CD4-positive, alpha-beta T cell treated with Interleukin-15 for 4 hours (primary cell): ENCODE results near the gene MOSPD3.

Experiments
- DNase-seq: peaks from one replicate; pipeline ENCODE4 v3.0.0-alpha.2; 2020; ENCODE audit warnings: low spot score

Gene MOSPD3

DNA sequence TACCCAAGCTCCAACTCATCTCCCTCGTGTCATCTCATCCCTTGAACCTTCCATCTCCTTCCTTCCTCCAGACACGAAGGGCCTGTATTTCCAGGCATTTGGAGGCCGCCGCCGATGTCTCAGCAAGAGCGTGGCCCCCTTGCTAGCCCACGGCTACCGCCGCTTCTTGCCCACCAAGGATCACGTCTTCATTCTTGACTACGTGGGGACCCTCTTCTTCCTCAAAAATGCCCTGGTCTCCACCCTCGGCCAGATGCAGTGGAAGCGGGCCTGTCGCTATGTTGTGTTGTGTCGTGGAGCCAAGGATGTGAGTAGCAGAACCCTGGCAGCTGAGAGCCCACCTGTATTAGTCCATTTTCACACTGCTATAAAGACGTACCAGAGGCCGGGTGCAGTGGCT lies 20.7 kb upstream of the MOSPD3 start:
- no peak for DNase-seq

- no peak for DNase-seq
Measured at GRCh38 chr7:100595188-100595587, 17.2 kb upstream of the MOSPD3 start.

GRCh38 chr7:100598425-100598824 lies 13.9 kb upstream of the MOSPD3 start:
- no peak for DNase-seq

DNA sequence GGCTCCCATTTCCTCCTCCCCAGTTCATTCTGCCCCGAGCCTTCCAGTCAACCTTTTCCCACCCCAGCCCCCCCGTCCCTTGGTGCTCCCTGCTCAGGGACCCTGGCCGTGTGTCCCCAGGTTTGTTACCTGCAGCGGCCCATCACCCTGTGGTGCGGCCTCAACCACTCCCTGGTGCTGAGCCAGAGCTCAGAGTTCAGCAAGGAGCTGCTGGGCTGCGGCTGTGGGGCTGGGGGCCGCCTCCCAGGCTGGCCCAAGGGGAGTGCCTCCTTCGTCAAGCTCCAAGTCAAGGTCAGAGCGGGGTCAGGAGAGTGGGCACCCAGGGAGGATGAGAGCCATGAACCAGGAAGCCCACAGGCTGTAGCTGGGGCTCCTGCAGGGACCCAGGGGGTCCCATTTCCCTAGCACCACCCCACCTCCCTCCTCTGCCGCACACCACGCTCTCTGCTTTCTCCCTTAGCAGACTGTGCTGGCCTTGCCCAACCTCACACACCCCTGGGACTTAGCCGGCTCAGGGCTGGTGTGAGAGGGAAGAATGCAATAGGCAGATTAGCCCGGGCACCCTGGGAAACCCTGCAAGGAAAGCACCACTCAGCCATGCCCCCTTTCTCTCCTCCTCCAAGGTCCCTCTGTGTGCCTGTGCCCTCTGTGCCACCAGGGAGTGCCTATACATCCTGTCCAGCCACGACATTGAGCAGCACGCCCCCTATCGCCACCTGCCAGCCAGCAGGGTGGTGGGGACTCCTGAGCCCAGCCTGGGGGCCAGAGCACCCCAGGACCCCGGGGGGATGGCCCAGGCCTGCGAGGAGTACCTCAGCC lies 12.2 kb upstream of the MOSPD3 start:
- DNase-seq, result no peak

DNA sequence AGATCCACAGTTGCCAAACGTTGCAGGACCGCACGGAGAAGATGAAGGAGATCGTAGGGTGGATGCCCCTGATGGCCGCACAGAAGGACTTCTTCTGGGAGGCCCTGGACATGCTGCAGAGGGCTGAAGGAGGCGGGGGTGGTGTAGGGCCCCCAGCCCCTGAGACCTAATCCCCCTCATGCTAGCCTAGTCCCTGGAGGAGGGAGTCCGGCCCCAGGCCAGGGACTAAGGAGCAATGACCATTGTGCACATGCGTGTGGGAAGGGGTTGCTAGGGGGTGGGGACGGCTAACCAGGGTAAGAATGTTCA lies 11.7 kb upstream of the MOSPD3 start:
- no peak for DNase-seq

- DNase-seq, result no peak
Measured at GRCh38 chr7:100602889-100603725, 9.2 kb upstream of the MOSPD3 start.

- DNase-seq, result no peak
Measured at GRCh38 chr7:100603726-100604027, 8.7 kb upstream of the MOSPD3 start.

- peak; percentile 80 for DNase-seq
Measured at GRCh38 chr7:100604028-100604975, 8.0 kb upstream of the MOSPD3 start.

DNA sequence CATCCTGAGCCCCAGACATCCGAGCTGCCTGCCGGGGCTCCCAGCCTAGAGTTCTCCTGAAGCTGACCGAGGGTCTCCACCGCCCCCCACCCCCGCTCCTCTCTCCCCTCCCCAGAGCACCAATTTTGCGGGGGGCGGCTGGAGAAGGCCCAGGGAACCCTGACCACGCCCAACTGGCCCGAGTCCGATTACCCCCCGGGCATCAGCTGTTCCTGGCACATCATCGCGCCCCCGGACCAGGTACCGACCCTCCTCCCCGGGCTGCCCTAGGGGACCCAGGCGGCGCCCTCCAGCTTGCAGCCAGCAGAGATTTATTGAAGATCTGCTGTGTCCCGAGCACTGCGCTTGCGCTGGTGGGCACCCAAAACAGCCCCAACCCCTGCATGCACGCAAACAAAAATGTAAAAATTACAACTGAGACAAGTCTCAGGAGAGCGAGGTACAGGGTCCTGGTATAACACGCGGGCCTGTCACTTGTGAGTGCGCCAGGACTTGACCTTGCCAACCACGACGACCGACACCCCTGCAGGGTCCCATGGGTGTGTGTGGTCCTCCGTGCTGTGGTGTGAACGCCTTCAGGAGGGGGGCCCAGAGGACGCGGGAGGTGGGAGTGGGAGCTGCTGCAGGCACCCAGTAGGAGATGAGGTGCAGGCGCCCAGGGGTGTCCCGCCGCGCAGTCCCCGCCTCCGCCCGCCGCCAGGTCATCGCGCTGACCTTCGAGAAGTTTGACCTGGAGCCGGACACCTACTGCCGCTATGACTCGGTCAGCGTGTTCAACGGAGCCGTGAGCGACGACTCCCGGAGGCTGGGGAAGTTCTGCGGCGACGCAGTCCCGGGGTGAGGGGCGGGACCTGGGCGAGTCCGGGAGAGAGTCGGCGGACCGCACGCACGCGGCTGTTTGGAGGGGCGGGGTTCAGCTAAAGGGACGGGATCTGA lies 7.1 kb upstream of the MOSPD3 start:
- DNase-seq, result peak; percentile 12

GRCh38 chr7:100606313-100606712 lies 6.0 kb upstream of the MOSPD3 start:
- no peak for DNase-seq

GRCh38 chr7:100607111-100607510 lies 5.2 kb upstream of the MOSPD3 start:
- no peak for DNase-seq

- no peak for DNase-seq
Measured at GRCh38 chr7:100609958-100610357, 2.4 kb upstream of the MOSPD3 start.

DNA sequence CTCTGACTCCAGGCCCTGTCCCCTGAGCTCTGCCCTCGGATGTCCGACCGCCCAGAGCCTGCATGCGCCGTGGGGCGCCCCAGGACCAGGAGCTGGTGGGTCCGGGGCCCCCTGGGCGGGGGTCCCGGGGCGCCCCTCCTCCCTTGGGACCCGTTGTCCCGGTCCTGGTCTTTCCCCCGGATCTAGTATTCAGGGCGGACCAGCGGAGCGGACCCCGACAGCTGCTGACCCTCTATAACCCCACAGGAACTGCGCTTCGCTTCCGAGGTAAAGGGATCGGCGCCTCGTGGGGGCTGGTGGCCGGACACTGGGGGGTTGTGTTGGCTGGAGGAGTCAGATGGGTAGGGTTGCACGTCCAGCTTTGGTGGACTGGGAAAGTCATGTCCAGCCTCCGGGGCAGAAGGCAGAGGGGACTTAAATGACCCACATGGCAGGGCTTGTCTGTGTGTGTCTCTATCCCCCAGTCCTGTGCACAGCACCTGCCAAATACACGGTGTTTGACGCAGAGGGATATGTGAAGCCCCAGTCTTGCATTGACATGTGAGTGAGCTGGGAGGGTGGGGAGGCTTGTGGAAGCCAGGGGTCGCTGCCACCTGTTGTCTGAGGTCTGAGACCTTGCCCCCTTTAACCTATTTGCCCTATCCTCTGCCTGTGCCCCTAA lies 520 bp downstream of the MOSPD3 start:
- DNase-seq, result no peak

DNA sequence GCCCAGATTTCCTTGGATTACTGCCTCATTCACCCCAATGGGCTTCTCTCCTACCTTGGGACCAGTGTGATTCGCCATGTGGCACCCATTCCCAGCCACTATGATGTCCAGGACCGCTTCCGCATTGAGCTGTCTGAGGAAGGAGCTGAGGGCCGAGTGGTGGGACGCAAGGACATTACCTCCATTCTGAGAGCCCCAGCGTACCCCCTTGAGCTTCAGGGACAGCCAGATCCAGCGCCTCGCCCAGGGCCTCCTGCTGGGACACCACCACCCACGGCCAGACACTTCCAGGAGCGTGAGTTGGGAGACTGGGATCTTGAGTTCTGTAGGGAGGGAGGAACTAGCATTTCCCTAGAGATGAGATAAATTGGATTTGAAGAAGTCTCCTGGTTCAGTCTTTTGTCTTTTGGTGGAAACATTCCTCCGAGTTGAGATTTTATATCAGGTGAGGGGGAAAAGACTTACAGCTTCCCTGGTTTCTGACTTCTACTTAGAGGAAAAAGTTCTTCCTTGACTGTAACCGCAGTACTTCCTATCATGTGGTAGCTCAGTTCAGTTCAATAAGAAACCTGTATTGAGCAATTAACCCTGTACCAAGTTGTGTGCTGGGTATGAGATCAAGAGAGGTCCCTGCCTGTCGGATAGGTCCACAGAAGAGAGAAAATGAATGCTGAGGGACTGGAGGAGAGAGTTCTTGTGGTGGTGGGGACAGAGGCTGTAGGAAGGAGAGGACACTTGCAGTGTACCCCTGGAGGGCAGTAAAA lies 1.3 kb downstream of the MOSPD3 start:
- DNase-seq, result no peak

DNA sequence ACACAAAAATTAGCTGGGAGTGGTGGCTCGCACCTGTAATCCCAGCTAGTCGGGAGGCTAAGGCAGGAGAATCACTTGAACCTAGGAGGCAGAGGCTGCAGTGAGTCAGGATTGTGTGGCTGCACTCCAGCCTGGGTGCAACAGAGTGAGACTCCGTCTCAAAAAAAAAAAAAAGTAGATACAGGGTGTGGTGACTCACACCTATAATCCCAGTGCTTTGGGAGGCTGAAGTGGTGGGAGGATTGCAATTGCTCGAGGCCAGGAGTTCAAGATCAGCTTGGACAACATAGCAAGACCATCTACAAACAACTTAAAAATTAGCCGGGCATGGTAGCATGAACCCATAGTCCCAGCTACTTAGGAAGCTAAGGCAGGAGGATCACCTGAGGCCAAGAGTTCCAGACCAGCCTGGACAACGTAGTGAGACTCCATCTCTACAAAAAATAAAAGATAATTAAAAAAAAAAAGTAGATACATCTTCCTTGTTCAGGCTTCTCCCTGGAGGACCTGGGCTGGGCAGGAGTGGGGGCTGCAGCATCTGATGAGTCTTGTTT lies 2.0 kb downstream of the MOSPD3 start:
- no peak for DNase-seq

GRCh38 chr7:100620239-100620638 lies 7.9 kb downstream of the MOSPD3 start:
- no peak for DNase-seq

DNA sequence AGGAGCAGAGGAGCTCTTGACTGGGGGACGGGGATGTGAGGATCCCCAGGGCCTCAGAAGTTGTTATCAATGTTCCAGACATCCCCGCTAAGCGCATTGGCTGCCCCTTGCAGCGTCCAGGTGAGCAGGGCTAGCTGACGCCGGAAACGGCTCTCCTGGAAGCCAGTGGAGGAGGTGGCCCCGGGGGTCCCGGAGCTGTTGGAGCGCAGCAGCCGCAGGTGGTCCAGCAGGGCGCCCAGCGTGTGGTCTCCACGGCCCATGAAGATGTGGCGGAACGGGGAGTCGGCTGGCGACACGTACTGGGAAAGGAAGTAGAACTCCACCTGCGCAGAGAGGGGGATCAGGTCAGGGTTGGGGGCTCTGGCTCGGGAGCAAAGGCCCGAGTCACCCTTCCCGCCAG lies 8.5 kb downstream of the MOSPD3 start:
- DNase-seq, result no peak

DNA sequence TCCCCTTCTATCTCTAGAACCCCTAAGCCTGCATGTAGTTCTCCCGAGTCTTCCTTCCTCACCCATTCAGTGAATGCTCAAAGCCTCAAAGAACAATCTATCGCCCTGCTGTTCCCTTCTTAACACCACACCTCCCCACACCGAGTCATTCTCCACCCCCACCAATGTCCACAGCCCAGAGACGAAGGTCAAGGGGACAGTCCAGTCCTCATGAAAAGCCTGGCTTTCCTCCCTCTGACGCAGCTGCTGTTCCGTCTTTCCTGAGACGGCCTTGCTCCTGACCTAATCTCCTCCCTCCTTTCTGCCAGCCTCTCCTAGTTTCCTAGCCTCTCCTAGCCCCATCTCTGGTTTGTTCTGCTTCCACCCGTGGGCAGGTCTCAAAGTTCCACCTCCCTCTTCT lies 9.2 kb downstream of the MOSPD3 start:
- DNase-seq, result no peak

- DNase-seq, result no peak
Measured at GRCh38 chr7:100623951-100624824, 11.8 kb downstream of the MOSPD3 start.
